Activated T-cell treated with anti-CD3 and anti-CD28 coated beads, Interleukin-2, amount 50 U/mL, for 24 hours (primary cell): Measurements from ENCODE around the gene LMBRD2.

Experiments used
- DNase-seq: peaks from one replicate; pipeline ENCODE4 v3.0.0-alpha.2; 2020
- H3K27ac Mint-ChIP-seq: 2 replicates; pipeline ENCODE4 v1.8.0; 2020; ENCODE audit warnings: mild to moderate bottlenecking, mixed read lengths
- H3K27me3 Mint-ChIP-seq: 2 replicates; pipeline ENCODE4 v1.8.0; 2020; ENCODE audit warnings: mixed read lengths
- H3K36me3 Mint-ChIP-seq: 2 replicates; pipeline ENCODE4 v1.8.0; 2020; ENCODE audit warnings: low read depth, mixed read lengths
- H3K4me1 Mint-ChIP-seq: 2 replicates; pipeline ENCODE4 v1.8.0; 2020; ENCODE audit warnings: low read depth, mixed read lengths
- H3K4me3 Mint-ChIP-seq: 2 replicates; pipeline ENCODE4 v1.8.0; 2020; ENCODE audit warnings: mild to moderate bottlenecking, moderate library complexity, mixed read lengths
- H3K9me3 Mint-ChIP-seq: 2 replicates; pipeline ENCODE4 v1.8.0; 2020; ENCODE audit warnings: mixed read lengths

The LMBRD2 gene

GRCh38 chr5:36174119-36174518 lies 22.4 kb upstream of the LMBRD2 start:
- Mint-ChIP-seq H3K4me1 (peaks cover 6% of the 10 kb centered on the region), H3K9me3 (no peaks in the 10 kb centered on the region), H3K27me3 (no peaks in the 10 kb centered on the region), H3K4me3 (no peak overlapping the region), H3K27ac (peak overlapping the region; percentile 20), H3K36me3 (peaks cover 95% of the 10 kb centered on the region)
- DNase-seq: no peak

GRCh38 chr5:36173426-36173825 lies 21.7 kb upstream of the LMBRD2 start:
- Mint-ChIP-seq H3K4me3 (no peak overlapping the region), H3K27me3 (no peaks in the 10 kb centered on the region), H3K36me3 (peaks cover 95% of the 10 kb centered on the region), H3K9me3 (no peaks in the 10 kb centered on the region), H3K4me1 (peaks cover 9% of the 10 kb centered on the region), H3K27ac (no peak overlapping the region)
- no peak for DNase-seq

- H3K4me1 Mint-ChIP-seq: peaks cover 16% of the 10 kb centered on the region
- no peak for DNase-seq
- no peak overlapping the region for H3K27ac Mint-ChIP-seq
- no peaks in the 10 kb centered on the region for H3K9me3 Mint-ChIP-seq
- H3K27me3 Mint-ChIP-seq: no peaks in the 10 kb centered on the region
- peaks cover 95% of the 10 kb centered on the region for H3K36me3 Mint-ChIP-seq
- H3K4me3 Mint-ChIP-seq: no peak overlapping the region
These were observed 20.9 kb upstream of the LMBRD2 start for GRCh38 chr5:36172599-36172998.

GRCh38 chr5:36170832-36171424 lies 19.2 kb upstream of the LMBRD2 start:
- H3K9me3 Mint-ChIP-seq: no peaks in the 10 kb centered on the region
- H3K27ac Mint-ChIP-seq: no peak overlapping the region
- no peaks in the 10 kb centered on the region for H3K27me3 Mint-ChIP-seq
- H3K4me3 Mint-ChIP-seq: no peak overlapping the region
- H3K36me3 Mint-ChIP-seq: peaks cover 100% of the 10 kb centered on the region
- DNase-seq: no peak
- peaks cover 14% of the 10 kb centered on the region for H3K4me1 Mint-ChIP-seq

GRCh38 chr5:36168737-36169136 lies 17.1 kb upstream of the LMBRD2 start:
- H3K9me3 Mint-ChIP-seq: no peaks in the 10 kb centered on the region
- peak overlapping the region; percentile 16 for H3K27ac Mint-ChIP-seq
- no peak for DNase-seq
- peaks cover 15% of the 10 kb centered on the region for H3K4me1 Mint-ChIP-seq
- peaks cover 99% of the 10 kb centered on the region for H3K36me3 Mint-ChIP-seq
- H3K27me3 Mint-ChIP-seq: no peaks in the 10 kb centered on the region
- no peak overlapping the region for H3K4me3 Mint-ChIP-seq

- H3K27me3 Mint-ChIP-seq: no peaks in the 10 kb centered on the region
- no peak for DNase-seq
- H3K4me1 Mint-ChIP-seq: peaks cover 37% of the 10 kb centered on the region
- no peak overlapping the region for H3K27ac Mint-ChIP-seq
- H3K36me3 Mint-ChIP-seq: peaks cover 99% of the 10 kb centered on the region
- no peaks in the 10 kb centered on the region for H3K9me3 Mint-ChIP-seq
- H3K4me3 Mint-ChIP-seq: no peak overlapping the region
These were observed 12.8 kb upstream of the LMBRD2 start for GRCh38 chr5:36164461-36164860.

- Mint-ChIP-seq H3K36me3 (peaks cover 99% of the 10 kb centered on the region), H3K4me1 (peaks cover 34% of the 10 kb centered on the region), H3K27ac (no peak overlapping the region), H3K9me3 (no peaks in the 10 kb centered on the region), H3K4me3 (no peak overlapping the region), H3K27me3 (no peaks in the 10 kb centered on the region)
- no peak for DNase-seq
These were observed 11.3 kb upstream of the LMBRD2 start for GRCh38 chr5:36162810-36163486.

GRCh38 chr5:36161361-36161760 lies 9.7 kb upstream of the LMBRD2 start:
- H3K4me1 Mint-ChIP-seq: peaks cover 40% of the 10 kb centered on the region
- H3K9me3 Mint-ChIP-seq: no peaks in the 10 kb centered on the region
- H3K27me3 Mint-ChIP-seq: no peaks in the 10 kb centered on the region
- peaks cover 99% of the 10 kb centered on the region for H3K36me3 Mint-ChIP-seq
- H3K4me3 Mint-ChIP-seq: no peak overlapping the region
- no peak overlapping the region for H3K27ac Mint-ChIP-seq
- no peak for DNase-seq

- no peaks in the 10 kb centered on the region for H3K27me3 Mint-ChIP-seq
- peaks cover 46% of the 10 kb centered on the region for H3K4me1 Mint-ChIP-seq
- no peak overlapping the region for H3K4me3 Mint-ChIP-seq
- peaks cover 99% of the 10 kb centered on the region for H3K36me3 Mint-ChIP-seq
- no peaks in the 10 kb centered on the region for H3K9me3 Mint-ChIP-seq
- H3K27ac Mint-ChIP-seq: peak overlapping the region; percentile 6
- DNase-seq: no peak
These were observed 8.9 kb upstream of the LMBRD2 start for GRCh38 chr5:36160617-36161016.

- peaks cover 100% of the 10 kb centered on the region for H3K36me3 Mint-ChIP-seq
- no peak for DNase-seq
- H3K27me3 Mint-ChIP-seq: no peaks in the 10 kb centered on the region
- no peaks in the 10 kb centered on the region for H3K9me3 Mint-ChIP-seq
- no peak overlapping the region for H3K27ac Mint-ChIP-seq
- H3K4me3 Mint-ChIP-seq: no peak overlapping the region
- H3K4me1 Mint-ChIP-seq: peaks cover 58% of the 10 kb centered on the region
These were observed 6.5 kb upstream of the LMBRD2 start for GRCh38 chr5:36158144-36158543.

- no peak for DNase-seq
- Mint-ChIP-seq H3K36me3 (peaks cover 98% of the 10 kb centered on the region), H3K4me3 (no peak overlapping the region), H3K27me3 (no peaks in the 10 kb centered on the region), H3K27ac (no peak overlapping the region), H3K9me3 (no peaks in the 10 kb centered on the region), H3K4me1 (peaks cover 54% of the 10 kb centered on the region)
These were observed 4.9 kb upstream of the LMBRD2 start for GRCh38 chr5:36156619-36157018.

- no peaks in the 10 kb centered on the region for H3K27me3 Mint-ChIP-seq
These were observed 4.5 kb upstream of the LMBRD2 start for GRCh38 chr5:36156121-36156601.

GRCh38 chr5:36155291-36155690 lies 3.6 kb upstream of the LMBRD2 start:
- peaks cover 89% of the 10 kb centered on the region for H3K36me3 Mint-ChIP-seq
- H3K9me3 Mint-ChIP-seq: no peaks in the 10 kb centered on the region
- peaks cover 52% of the 10 kb centered on the region for H3K4me1 Mint-ChIP-seq
- H3K27ac Mint-ChIP-seq: no peak overlapping the region
- no peak for DNase-seq
- H3K4me3 Mint-ChIP-seq: no peak overlapping the region
- H3K27me3 Mint-ChIP-seq: no peaks in the 10 kb centered on the region

More at GRCh38 chr5:36156121-36156601, 4.5 kb upstream of the LMBRD2 start:
- Mint-ChIP-seq H3K4me3 (no peak overlapping the region), H3K4me1 (peaks cover 50% of the 10 kb centered on the region), H3K36me3 (peaks cover 96% of the 10 kb centered on the region), H3K27ac (no peak overlapping the region), H3K9me3 (no peaks in the 10 kb centered on the region)
- DNase-seq: no peak

- H3K9me3 Mint-ChIP-seq: no peaks in the 10 kb centered on the region
- H3K27me3 Mint-ChIP-seq: no peaks in the 10 kb centered on the region
- peak overlapping the region; percentile 97 for H3K4me3 Mint-ChIP-seq
- peaks cover 73% of the 10 kb centered on the region for H3K36me3 Mint-ChIP-seq
- no peak for DNase-seq
- H3K4me1 Mint-ChIP-seq: peaks cover 63% of the 10 kb centered on the region
- H3K27ac Mint-ChIP-seq: no peak overlapping the region
These were observed 2.0 kb upstream of the LMBRD2 start for GRCh38 chr5:36153726-36154125.

- Mint-ChIP-seq H3K27ac (no peak overlapping the region), H3K27me3 (no peaks in the 10 kb centered on the region), H3K36me3 (peaks cover 69% of the 10 kb centered on the region), H3K4me1 (peaks cover 62% of the 10 kb centered on the region), H3K4me3 (peak overlapping the region; percentile 97), H3K9me3 (no peaks in the 10 kb centered on the region)
- DNase-seq: no peak
These were observed 1.6 kb upstream of the LMBRD2 start for GRCh38 chr5:36153298-36153677.
